ENCODE data around the gene ZEB2.
A peak's percentile ranks its signal among the peaks of the same experiment; 100 is the strongest.

ZEB2 gene

DNA sequence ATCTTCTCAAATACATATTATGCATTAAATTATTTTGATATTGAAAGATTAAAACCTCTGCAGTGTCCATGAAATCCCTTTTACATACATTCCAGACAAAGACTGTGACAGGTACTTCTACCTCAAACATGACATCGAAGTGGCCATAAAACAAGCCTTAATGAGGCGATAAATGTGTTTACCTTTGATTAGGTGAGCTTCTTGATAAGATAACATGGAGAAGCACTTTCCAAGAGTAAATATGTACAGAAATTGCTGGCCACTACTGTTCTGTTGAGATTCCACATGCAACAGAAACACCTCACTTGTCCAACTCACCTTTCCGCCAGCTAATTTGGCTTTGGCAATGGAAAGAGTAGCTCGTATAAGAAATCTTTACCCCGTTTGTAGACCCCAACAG, 55.2 kb downstream of the ZEB2 start:
- Histone ChIP-seq H3K36me3 (ENCODE audit: control insufficient read depth, insufficient read depth, low read length) (no peaks in the 10 kb centered on the region), H3K27me3 (ENCODE audit: control insufficient read depth, insufficient read depth, low read length, poor library complexity, severe bottlenecking) (no peaks in the 10 kb centered on the region), H3K4me1 (ENCODE audit: control insufficient read depth, insufficient read depth, low read length) (peaks cover 47% of the 10 kb centered on the region), H3K9me3 (ENCODE audit: control insufficient read depth, low read length) (no peaks in the 10 kb centered on the region), H3K4me3 (ENCODE audit: insufficient read depth, low read depth, low read length) (no peak overlapping the region), H3K27ac (ENCODE audit: insufficient read depth, low read depth, low read length, poor library complexity, severe bottlenecking) (no peak overlapping the region)
- 96 to 98% methylated on average over 5 of the region's 5 CpGs for WGBS, 2 experiments

DNA sequence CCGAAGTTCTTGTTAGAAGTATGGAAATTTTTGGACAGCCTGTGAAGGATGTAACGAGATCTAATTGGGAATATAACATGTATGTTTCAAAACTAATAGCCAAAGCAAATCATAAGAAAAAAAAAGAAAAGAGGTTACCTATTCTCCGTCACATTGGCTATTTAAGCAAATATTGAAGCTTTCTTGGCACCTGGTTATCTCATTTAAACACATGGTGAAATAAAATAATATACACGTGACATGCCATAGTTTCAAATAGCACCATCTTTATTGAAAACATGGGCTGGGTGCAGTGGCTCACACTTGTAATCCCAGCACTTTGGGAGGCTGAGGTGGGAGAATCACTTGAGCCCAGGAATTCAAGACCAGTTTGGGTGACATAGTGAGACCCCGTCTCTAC, 56.7 kb downstream of the ZEB2 start:
- H3K9me3 ChIP-seq (ENCODE audit: control insufficient read depth, low read length) = no peaks in the 10 kb centered on the region
- H3K27ac ChIP-seq (ENCODE audit: insufficient read depth, low read depth, low read length, poor library complexity, severe bottlenecking) = no peak overlapping the region
- WGBS, 2 experiments = 69 to 95% methylated on average over 2 to 5 of the region's 5 CpGs
- H3K4me1 ChIP-seq (ENCODE audit: control insufficient read depth, insufficient read depth, low read length) = peaks cover 37% of the 10 kb centered on the region
- H3K36me3 ChIP-seq (ENCODE audit: control insufficient read depth, insufficient read depth, low read length) = no peaks in the 10 kb centered on the region
- no peak overlapping the region for H3K4me3 ChIP-seq (ENCODE audit: insufficient read depth, low read depth, low read length)
- no peaks in the 10 kb centered on the region for H3K27me3 ChIP-seq (ENCODE audit: control insufficient read depth, insufficient read depth, low read length, poor library complexity, severe bottlenecking)

DNA sequence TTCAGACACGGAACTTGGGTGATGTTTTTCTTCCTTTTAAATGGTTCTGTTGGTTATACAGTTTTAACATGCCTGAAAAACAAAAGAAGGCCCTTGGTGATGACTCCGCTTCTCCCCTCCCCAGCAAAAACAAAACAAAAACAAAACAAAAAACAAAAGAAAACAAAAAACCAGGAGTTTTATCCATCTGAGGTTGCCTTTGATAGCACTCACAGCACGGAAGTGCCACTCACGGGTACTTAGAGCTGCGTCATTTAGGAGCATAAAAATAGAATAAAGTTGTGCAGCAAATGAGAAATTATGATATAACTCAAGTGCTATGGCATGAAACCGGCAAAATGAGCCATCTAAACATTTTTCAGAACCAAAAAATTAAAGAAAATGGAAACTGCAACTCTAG, 57.7 kb downstream of the ZEB2 start:
- Histone ChIP-seq H3K4me1 (ENCODE audit: control insufficient read depth, insufficient read depth, low read length) (peaks cover 37% of the 10 kb centered on the region), H3K9me3 (ENCODE audit: control insufficient read depth, low read length) (no peaks in the 10 kb centered on the region), H3K4me3 (ENCODE audit: insufficient read depth, low read depth, low read length) (no peak overlapping the region), H3K36me3 (ENCODE audit: control insufficient read depth, insufficient read depth, low read length) (no peaks in the 10 kb centered on the region), H3K27ac (ENCODE audit: insufficient read depth, low read depth, low read length, poor library complexity, severe bottlenecking) (no peak overlapping the region), H3K27me3 (ENCODE audit: control insufficient read depth, insufficient read depth, low read length, poor library complexity, severe bottlenecking) (no peaks in the 10 kb centered on the region)
- WGBS, 2 experiments = 91% methylated on average over 4 to 5 of the region's 6 CpGs

DNA sequence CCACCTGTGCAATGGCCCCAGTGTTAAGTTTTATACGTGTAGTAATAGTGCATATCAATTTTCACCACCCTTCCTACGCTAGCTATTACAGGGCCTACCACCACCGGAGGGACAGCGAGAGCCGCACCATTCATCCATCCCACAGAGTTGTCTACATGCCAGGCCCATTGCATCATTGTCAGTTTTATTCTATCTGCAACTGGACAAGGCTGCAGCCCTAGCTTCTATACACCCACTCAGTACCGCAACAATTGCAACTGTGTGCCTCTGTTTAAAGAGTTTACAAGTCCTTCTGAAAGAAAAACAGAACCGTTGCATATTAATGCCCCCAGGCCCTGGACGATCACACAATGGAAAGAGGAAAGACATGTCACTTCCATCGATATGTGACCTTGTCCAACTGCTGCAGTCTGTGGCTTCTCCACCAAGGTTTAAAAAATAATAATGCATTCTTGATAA, 58.6 kb downstream of the ZEB2 start:
- Histone ChIP-seq H3K27me3 (ENCODE audit: control insufficient read depth, insufficient read depth, low read length, poor library complexity, severe bottlenecking) (no peaks in the 10 kb centered on the region), H3K4me3 (ENCODE audit: insufficient read depth, low read depth, low read length) (no peak overlapping the region), H3K4me1 (ENCODE audit: control insufficient read depth, insufficient read depth, low read length) (peaks cover 39% of the 10 kb centered on the region), H3K9me3 (ENCODE audit: control insufficient read depth, low read length) (no peaks in the 10 kb centered on the region), H3K36me3 (ENCODE audit: control insufficient read depth, insufficient read depth, low read length) (no peaks in the 10 kb centered on the region), H3K27ac (ENCODE audit: insufficient read depth, low read depth, low read length, poor library complexity, severe bottlenecking) (peak overlapping the region; percentile 29)
- WGBS, 2 experiments = 85 to 91% methylated on average over 9 of the region's 9 CpGs

DNA sequence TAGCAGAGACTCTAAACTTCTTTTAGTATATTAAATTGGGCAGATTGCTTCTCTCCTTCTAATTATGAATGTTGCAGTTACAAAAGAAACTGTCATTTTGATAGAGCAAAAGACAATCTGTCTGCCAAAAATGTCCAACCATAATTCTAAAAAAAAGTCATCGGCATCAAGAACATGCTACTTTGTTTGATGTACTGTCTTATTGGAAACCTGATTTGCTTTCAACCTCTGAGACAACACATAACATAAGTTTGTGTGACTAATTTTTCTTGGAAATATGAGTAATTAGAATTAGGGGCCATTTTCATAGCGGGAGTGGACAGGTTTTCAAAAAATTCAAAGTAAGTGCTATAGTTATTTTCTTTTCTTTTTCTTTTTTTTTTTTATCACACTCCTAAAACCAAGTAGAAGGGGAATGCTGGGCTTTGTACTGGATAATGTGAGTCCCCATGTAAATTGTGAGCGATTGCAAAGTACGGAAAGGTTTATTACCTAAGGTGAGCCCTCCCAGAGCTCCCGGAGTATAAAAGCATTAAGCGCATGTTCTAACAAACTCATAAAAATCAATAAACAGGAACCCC, 59.1 kb downstream of the ZEB2 start:
- Histone ChIP-seq H3K36me3 (ENCODE audit: control insufficient read depth, insufficient read depth, low read length) (no peaks in the 10 kb centered on the region), H3K27ac (ENCODE audit: insufficient read depth, low read depth, low read length, poor library complexity, severe bottlenecking) (no peak overlapping the region), H3K9me3 (ENCODE audit: control insufficient read depth, low read length) (no peaks in the 10 kb centered on the region), H3K4me1 (ENCODE audit: control insufficient read depth, insufficient read depth, low read length) (peaks cover 40% of the 10 kb centered on the region), H3K27me3 (ENCODE audit: control insufficient read depth, insufficient read depth, low read length, poor library complexity, severe bottlenecking) (no peaks in the 10 kb centered on the region), H3K4me3 (ENCODE audit: insufficient read depth, low read depth, low read length) (no peak overlapping the region)
- 94 to 97% methylated on average over 5 of the region's 6 CpGs for WGBS, 2 experiments

DNA sequence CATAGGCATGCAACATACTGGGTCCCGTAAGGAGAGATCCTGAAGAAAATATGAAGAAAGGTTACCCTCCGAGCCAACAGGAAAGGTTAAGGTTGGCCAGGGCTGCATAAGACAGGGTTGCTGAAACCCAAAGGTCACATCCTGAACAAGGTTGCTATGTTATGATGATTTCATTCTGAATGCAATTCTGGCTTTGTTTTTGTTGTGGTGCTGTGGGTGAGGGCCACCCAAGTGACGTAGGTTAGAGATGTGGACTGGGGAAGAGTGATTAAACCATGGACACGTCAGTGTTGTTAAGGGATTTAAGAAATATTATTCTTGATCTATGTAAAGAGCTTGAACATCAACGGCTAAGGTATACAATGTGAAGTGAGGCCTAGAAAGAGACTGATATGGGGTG, 60.0 kb downstream of the ZEB2 start:
- peaks cover 44% of the 10 kb centered on the region for H3K4me1 ChIP-seq (ENCODE audit: control insufficient read depth, insufficient read depth, low read length)
- no peaks in the 10 kb centered on the region for H3K9me3 ChIP-seq (ENCODE audit: control insufficient read depth, low read length)
- WGBS, 2 experiments = 88 to 89% methylated on average over 5 of the region's 5 CpGs
- H3K36me3 ChIP-seq (ENCODE audit: control insufficient read depth, insufficient read depth, low read length) = no peaks in the 10 kb centered on the region
- no peaks in the 10 kb centered on the region for H3K27me3 ChIP-seq (ENCODE audit: control insufficient read depth, insufficient read depth, low read length, poor library complexity, severe bottlenecking)
- H3K4me3 ChIP-seq (ENCODE audit: insufficient read depth, low read depth, low read length) = no peak overlapping the region
- no peak overlapping the region for H3K27ac ChIP-seq (ENCODE audit: insufficient read depth, low read depth, low read length, poor library complexity, severe bottlenecking)

DNA sequence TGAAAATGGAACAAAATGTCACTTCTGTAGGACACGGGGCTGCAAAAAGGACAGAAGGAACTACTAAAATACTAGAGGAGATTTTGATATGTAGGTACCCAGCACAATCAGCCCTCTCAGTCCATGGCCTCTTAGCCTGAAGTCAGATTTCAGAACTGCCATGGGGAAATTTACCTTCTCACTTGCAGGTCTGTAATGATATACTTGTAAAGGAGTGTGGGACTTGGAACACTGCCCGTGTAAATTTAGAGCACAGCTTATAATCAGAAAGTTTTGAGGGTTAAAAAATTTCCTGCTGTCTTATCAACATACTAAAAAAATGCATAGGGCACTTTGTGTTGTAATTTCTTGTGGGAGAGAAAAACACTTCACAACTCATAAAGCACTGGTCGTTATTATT, 60.6 kb downstream of the ZEB2 start:
- WGBS, 2 experiments = 91 to 100% methylated on average over 2 to 3 of the region's 3 CpGs
- no peaks in the 10 kb centered on the region for H3K27me3 ChIP-seq (ENCODE audit: control insufficient read depth, insufficient read depth, low read length, poor library complexity, severe bottlenecking)
- no peak overlapping the region for H3K4me3 ChIP-seq (ENCODE audit: insufficient read depth, low read depth, low read length)
- H3K27ac ChIP-seq (ENCODE audit: insufficient read depth, low read depth, low read length, poor library complexity, severe bottlenecking) = no peak overlapping the region
- peaks cover 50% of the 10 kb centered on the region for H3K4me1 ChIP-seq (ENCODE audit: control insufficient read depth, insufficient read depth, low read length)
- H3K9me3 ChIP-seq (ENCODE audit: control insufficient read depth, low read length) = no peaks in the 10 kb centered on the region
- H3K36me3 ChIP-seq (ENCODE audit: control insufficient read depth, insufficient read depth, low read length) = no peaks in the 10 kb centered on the region

DNA sequence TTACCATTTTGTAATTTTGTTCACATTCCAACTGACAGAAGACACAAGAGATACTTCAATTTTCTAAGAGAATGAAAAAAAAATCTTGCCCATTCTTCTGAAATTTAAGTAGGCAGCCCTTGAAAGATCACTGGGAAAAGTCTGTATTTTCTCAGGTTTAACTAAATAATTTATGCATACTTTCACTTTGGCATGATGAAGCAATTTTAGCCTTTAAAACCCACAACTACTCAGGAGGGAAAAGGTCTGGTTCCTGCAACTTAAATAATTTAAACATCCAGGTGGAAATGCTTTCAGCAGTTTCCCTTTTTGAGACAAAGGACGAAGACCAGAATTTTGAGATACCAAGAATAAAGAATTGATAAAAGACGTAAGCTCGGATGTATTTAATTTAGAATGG, 61.4 kb downstream of the ZEB2 start:
- Histone ChIP-seq H3K4me3 (ENCODE audit: insufficient read depth, low read depth, low read length) (no peak overlapping the region), H3K36me3 (ENCODE audit: control insufficient read depth, insufficient read depth, low read length) (no peaks in the 10 kb centered on the region), H3K27me3 (ENCODE audit: control insufficient read depth, insufficient read depth, low read length, poor library complexity, severe bottlenecking) (no peaks in the 10 kb centered on the region), H3K27ac (ENCODE audit: insufficient read depth, low read depth, low read length, poor library complexity, severe bottlenecking) (no peak overlapping the region), H3K4me1 (ENCODE audit: control insufficient read depth, insufficient read depth, low read length) (peaks cover 56% of the 10 kb centered on the region), H3K9me3 (ENCODE audit: control insufficient read depth, low read length) (no peaks in the 10 kb centered on the region)
- WGBS, 2 experiments = 94 to 98% methylated on average over 3 of the region's 3 CpGs

DNA sequence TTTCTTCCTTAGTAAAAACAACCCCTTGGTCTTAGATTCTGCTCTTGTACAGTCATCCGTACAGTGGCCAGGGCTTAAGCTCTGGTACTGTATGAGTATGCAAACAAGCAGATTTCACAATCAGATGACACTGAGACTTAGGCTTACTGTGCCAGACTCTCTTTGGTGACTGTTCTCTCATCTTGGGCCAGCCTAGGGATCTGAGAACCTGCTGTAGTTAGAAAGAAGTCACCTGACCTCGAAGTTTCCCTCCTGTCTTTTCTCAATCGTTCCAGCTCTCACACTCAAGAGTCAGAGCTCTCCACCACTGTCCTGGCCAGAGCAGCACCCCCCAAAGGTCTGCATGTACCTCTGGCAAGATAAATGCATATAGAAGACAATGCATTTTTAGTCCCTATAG, 63.2 kb downstream of the ZEB2 start:
- H3K27ac ChIP-seq (ENCODE audit: insufficient read depth, low read depth, low read length, poor library complexity, severe bottlenecking) = no peak overlapping the region
- 72 to 83% methylated on average over 3 of the region's 3 CpGs for WGBS, 2 experiments

DNA sequence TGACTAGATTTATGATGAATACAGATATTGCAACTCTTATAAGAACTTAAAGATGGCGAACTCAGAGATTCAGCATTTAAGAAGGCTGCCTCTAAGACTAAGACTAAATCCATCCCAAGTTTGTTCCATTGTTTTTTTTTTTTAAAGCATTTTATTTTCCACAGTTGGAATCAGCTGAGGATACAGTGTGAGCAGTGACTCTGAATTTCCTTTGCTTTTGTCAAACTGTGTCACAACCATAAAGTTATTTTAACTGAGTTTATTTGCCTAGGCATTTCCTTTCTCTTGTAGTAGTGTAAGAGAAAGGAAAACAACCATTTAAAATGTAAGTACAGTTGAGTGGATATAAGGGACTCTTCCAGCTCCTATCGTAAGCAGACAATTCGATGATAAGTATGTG, 63.9 kb downstream of the ZEB2 start:
- Histone ChIP-seq H3K36me3 (ENCODE audit: control insufficient read depth, insufficient read depth, low read length) (no peaks in the 10 kb centered on the region), H3K27me3 (ENCODE audit: control insufficient read depth, insufficient read depth, low read length, poor library complexity, severe bottlenecking) (no peaks in the 10 kb centered on the region), H3K9me3 (ENCODE audit: control insufficient read depth, low read length) (no peaks in the 10 kb centered on the region), H3K4me3 (ENCODE audit: insufficient read depth, low read depth, low read length) (no peak overlapping the region), H3K27ac (ENCODE audit: insufficient read depth, low read depth, low read length, poor library complexity, severe bottlenecking) (no peak overlapping the region), H3K4me1 (ENCODE audit: control insufficient read depth, insufficient read depth, low read length) (peaks cover 58% of the 10 kb centered on the region)
- WGBS, 2 experiments = 86 to 98% methylated on average over 1 to 3 of the region's 3 CpGs

More for the DNA sequence above, 63.2 kb downstream of the ZEB2 start:
- peaks cover 62% of the 10 kb centered on the region for H3K4me1 ChIP-seq (ENCODE audit: control insufficient read depth, insufficient read depth, low read length)
- H3K9me3 ChIP-seq (ENCODE audit: control insufficient read depth, low read length) = no peaks in the 10 kb centered on the region
- no peak overlapping the region for H3K4me3 ChIP-seq (ENCODE audit: insufficient read depth, low read depth, low read length)
- no peaks in the 10 kb centered on the region for H3K36me3 ChIP-seq (ENCODE audit: control insufficient read depth, insufficient read depth, low read length)
- H3K27me3 ChIP-seq (ENCODE audit: control insufficient read depth, insufficient read depth, low read length, poor library complexity, severe bottlenecking) = no peaks in the 10 kb centered on the region
